SW480 (cell line): ENCODE results near the gene SLC2A4RG.
"Not testable (repeated sequence)": the region's sequence is repeated elsewhere in the genome, so short reads cannot be mapped to it uniquely, and the experiment has no call there.

Source experiments
- DNase-seq: peaks from one replicate; pipeline ENCODE4 v3.0.0-alpha.2; 2016; ENCODE audit warnings: low spot score

SLC2A4RG gene

DNA sequence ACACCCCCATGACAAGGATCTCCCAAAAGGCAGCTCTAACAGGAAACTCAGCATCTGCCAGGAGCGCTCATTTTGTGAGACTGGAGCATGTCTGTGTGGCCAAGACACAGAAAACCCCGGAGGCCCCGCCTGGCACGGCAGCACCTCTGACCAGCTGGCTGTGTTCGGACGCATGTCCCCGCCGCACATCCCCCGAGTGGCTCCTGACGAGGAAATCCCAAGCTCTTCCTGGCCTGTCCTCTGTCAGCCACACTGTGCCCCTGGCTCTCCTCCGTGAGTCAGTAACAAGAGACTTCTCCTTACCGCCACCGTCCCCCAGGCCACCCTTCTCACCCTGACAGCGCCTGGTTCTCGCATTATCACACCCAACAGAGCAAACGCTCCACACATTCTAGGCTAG, 14.4 kb downstream of the SLC2A4RG start:
- no peak for DNase-seq

DNA sequence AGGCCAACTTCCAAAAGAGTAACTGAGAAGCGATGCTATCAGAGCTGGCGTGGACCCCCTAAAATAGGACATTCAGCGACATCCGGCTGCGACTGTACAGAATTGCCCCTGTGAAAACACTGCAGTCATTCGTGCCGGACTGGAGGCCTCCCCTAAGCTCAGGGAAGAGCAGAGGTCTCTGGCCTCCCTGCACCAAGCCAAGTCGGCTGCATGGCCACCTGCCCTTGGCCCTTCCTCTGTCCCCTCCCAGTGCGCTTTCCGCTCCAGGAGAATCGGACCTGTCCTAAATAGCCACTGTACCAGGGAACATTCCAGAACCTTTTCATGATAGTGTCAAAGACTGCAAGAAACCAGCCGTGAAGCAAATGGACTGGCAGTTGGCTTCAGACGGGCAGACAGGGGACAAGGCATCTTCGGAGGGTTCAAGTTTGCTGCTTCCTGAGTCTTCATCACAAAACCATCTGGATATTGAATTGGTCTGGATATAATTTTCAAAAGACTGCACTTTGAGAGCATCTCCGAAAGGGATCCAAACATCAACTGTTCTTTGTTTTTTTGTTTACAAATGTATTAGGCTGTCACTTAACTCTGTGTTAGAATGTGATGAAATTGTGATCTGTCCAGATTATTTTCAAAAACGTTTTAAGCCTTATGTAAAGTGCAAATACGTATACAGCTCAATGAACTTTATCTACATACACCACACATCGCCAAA, 16.5 kb downstream of the SLC2A4RG start:
- DNase-seq = no peak

DNA sequence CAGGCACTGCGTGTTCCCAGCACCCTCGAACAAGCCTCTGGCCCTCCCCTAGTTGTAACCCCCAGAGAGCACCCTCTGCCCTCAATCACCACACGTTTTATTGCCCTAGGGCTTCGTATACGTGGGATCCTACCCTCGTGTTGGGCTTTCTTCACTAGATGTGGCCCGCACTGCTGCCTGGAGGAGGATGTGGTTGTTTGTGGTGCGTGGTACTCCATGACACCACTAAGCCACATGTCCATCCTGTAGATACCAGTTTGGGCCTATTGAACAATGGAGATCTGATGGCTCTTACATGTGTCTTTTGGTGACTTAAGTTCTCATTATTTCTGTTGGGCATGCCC, 17.0 kb downstream of the SLC2A4RG start:
- DNase-seq = no peak

DNA sequence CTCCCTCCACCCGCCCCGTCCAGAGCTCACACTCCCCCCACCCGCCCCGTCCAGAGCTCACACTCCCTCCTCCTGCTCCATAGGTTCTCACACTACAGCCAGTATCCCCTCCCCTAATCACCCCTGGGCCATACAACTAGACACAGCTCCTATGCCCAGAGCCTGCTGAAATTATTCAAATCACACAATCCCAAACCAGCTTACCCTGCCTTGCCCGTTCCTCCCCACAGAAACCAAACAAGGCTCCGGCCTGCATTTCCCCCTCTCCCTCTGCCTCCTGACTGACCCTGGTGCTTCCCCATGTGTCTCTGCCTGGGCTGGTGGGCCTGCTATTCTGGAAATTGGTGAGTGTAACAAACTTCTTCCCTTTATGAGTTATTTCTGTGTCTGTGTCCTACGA, 18.6 kb downstream of the SLC2A4RG start:
- DNase-seq = no peak

DNA sequence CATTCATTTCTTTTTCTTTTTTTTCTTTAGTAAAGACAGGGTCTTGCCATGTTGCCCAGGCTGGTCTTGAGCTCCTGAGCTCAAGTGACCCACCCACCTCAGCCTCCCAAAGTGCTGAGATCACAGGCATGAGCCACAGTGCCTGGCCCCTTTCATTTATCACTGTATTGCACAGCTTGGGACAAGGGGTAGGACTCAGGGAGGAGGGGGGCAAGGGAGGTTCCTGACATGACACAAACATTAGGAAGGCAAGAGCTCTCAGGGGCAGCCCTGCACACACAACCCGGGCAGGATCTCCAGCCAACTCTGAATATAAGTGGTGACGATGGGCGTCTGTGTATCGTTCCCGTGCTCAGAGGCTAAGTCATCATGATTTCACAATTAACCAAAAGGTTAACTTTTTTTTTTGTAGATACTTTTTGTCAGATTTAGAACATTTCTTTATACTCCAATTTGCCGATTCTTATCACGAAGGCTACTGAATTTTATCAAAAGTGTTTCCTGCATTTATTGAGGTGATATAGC, 19.9 kb downstream of the SLC2A4RG start:
- no peak for DNase-seq

DNA sequence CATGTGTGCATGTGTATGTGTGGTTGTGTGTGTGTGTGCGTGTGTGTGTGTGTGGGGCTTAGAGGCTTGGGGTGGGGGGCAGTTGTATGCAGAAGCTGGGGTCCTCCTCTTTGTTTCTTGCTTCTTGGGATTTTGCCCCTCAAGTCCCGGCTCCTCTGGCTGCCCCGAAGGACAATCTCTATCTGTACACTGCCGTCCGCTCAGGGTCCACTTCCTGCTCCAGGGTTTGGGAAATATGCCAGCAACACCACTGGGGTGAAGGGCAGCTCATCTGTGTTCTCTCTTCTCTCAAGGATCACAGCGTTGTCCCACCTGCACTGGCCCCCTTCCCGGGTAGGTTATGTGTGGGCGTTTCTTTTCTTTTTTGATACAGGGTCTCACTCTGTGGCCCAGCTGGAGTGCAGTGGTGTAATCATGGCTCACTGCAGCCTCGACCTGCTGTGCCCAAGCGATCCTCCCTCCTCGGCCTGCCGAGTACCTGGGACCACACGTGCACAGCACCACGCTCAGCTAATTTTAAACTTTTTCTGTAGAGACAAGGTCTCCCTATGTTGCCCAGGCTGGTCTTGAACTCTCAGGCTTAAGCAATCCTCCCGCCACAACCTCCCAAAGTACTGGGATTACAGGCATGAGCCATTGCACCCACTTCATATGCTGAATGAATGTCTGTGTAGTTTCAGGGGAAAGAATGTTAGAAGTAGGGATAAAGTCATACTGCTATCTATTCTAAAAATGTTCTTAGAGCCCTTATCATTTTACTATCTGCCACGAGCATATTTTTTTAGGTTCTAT, 25.7 kb downstream of the SLC2A4RG start:
- no peak for DNase-seq

DNA sequence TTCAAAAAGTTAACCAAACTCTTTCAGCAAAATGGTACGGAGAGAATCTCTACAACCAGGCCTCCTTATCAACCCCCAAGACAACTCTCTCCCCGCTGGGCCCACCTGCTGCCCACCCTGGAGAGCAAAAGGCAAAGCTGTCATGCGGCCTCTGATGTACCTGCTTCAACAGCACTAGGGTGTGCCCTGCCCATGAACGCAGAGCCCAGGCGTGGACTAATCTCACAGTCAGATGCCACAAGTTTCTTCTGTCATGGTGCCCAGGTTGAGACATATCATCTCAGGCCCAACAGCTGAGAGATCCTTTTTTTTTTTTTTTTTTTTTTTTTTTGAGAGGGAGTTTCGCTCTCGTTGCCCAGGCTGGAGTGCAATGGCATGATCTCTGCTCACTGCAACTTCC, 26.3 kb downstream of the SLC2A4RG start:
- DNase-seq = no peak

DNA sequence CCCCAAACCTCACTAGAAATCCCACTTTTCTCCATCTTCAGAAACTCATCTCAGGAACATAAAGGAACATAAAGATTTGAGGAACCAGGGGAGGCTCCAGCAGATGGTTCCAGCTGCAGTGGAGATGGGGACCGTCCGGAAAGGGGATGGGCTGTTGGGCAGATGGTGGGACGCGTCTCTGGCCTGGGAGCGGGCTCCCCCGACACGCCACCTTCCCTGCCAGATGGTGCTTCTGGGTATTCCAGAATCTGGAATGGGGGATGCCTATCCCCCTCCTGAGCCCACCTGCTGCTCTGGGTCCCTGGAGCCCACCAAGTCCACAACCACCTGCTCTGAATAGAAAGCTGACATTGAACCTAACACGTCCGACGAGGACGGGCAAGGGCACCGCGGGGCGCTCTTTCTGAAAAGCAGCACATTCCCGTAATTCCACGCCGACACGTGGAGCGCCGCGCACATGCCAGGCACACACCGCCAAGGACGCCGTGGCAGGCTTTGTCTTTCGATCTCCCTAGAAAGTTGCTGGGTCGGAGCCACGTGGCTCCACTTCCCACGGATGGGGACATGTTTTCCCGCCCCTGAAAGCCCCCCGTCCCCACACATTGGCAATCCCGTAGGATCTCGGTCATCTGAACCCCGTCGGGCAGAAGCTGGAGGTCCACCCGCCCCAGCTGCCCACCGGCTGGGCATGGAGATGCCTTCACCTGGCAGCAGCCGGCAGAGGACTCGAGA, 27.3 kb downstream of the SLC2A4RG start:
- DNase-seq = no peak

DNA sequence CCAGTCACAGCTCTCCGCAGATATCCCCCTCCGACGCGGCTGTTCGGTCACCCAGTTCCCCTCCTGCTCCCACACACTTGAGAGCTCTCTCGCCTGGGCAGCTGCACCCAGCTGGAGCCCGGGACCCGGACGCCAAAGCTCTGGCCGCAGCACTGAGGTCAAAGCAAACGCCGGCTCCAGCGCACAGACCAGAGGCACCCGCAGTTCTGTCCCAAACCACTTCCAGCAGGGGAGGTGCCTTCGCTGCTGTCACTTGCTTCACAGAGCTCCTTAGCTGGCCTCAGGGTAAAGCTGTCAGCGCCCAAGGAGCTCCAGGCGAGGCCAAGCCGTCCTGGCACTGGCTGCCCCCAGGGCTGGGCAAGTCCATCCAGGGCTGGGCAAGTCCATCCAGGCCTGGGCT, 27.9 kb downstream of the SLC2A4RG start:
- no peak for DNase-seq

DNA sequence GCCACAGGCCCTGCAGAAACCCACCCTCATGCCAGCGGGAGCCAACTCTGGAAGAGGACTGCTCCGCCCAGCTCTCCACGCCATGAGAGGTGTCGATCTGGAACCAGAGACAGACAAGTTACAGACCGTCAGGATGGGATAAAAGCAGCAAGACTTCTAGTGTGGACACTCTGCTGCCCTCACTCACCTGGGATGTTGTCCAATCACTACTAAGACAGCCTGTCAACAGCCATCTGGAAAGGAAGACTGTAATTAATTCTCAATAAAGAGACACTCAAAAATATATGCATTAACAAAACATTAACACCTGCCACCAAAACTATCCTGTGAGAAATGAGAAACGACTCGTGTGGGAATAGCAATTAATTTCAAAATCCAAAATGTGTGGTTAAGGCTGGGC, 28.3 kb downstream of the SLC2A4RG start:
- no peak for DNase-seq

DNA sequence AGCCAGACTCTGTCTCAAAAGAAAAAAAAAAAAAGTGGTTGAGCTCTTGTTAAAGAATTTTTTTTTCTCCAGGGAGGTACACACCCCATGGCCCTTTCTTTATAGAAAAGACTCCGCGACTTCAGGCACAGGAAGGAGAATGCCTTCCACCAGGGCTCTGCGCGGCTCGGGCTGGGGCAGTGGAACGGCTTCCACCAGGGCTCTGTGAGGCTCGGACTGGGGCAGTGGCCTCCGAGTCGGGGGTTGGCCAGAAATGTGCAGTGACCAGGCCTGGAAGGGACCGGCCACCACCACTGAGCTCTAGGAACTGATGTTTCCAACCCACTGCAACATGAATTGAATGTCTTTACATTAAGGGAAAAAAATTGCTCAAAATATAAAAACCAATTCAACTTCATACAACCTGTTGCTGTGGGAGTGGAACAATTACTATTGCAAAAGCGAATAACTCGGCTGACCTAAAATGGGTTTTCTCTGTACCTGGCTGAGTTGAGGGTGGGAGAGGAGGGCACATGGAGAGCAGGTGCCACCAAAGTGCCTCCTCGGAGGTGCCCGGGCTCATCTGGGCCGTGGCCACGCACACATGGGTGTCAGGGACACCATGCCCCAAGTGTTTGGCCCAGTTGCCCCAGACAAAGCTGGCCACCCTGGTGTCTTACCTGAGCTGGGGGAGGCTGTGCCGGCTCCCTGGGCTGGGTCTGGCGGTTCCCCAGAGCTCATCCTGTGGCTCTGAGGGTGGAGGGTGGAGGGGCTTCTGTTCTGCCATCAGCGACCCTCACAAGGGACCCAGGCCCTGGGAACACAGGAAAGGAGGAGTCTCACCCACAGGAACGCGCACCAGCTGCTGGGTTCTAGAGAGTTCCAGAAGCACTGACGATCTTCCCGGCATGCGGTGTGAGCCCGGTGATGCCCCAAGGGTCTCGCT, 29.3 kb downstream of the SLC2A4RG start:
- no peak for DNase-seq

DNA sequence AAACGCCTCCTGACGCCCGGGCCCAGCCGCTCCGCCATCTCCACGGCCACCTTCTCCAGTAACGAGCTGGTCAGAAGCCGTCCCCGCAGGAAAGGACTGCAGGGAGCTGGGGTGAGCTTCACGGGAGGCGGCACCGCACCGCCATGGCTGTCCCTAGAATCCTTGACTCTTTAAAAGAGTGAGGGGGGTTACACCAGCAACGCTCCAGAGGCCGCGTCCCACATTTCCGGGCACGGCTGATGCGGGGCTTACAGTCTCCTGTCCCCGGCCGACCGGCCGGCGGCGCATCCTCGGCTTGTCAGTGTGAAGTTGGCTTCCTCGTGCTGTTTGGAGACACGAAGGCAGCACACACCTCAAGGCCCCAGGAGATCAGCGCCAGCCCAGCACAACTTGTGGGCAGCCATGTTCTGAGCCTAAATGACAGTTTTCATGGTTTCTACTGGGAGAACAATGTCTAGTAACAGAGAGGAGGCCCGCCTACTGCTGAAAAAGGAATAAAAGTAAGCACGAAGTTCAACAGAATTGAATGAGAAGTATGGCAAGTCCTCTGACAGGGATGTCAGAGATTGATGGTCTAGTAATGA, 30.4 kb downstream of the SLC2A4RG start:
- DNase-seq = no peak

DNA sequence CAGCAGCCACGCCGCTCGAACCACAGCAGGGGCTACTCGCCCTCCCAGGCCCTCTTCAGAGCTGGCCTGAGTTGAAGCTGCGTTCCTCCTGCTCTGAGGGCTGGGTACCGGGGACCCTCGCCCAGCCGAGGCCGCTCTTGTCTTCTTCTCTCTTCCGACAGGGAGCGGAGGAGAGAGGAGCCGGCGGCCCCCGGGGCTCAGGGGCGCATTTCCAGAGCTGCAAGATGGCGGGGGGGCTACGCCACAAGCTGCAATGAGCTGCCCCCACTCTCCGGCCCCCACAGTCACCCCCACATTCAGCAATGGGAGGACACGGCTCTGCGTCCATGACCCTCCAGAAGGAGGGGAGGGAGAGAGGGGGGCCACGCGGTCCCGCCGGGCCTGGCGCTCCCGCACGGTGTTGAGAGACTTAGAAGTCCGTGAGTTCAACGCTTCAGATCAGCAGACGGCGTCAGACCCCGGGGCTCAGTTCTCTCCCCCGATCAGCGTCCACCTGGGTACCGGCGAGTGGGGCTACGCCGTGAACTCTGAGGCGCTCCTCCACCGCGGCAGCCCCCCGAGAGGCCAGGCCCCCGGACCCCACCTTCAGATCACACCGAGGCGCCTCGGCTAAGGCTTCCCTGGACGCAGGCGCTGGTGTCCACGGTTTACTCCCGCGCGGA, 31.6 kb downstream of the SLC2A4RG start:
- no peak for DNase-seq

DNA sequence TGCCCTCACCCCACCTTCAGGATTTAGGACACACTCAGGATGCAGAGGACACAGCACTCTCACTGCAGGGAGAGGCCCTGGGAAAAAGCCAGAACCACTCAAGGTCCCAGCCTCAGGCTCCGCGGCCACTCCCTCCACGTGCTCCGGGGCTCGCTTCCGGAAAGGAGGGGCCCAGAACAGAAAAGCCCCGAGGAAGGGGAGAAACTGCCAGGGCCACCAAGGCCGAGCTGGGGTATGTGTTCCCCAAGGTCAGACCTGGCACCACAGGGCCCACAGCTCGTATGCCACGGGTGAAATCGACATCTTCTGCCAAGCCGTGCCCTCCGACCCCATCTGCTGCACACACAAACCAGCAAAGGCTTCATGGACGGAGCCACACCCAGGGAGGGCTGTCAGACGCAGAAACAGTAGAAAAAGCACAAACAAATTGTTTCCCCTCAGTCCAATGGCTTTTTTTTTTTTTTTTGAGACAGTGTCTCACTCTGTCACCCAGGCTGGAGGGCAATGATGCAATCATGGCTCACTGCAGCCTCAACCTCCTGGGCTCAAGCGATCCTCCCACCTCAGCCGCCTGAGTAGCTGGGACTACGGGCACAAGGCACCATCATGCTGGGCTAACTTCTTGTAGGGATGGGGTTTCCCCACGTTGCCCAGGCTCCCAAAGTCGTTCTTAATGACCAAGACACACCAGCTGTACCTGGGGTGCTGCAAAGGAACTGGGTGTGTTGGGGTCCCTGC, 33.4 kb downstream of the SLC2A4RG start:
- no peak for DNase-seq

DNA sequence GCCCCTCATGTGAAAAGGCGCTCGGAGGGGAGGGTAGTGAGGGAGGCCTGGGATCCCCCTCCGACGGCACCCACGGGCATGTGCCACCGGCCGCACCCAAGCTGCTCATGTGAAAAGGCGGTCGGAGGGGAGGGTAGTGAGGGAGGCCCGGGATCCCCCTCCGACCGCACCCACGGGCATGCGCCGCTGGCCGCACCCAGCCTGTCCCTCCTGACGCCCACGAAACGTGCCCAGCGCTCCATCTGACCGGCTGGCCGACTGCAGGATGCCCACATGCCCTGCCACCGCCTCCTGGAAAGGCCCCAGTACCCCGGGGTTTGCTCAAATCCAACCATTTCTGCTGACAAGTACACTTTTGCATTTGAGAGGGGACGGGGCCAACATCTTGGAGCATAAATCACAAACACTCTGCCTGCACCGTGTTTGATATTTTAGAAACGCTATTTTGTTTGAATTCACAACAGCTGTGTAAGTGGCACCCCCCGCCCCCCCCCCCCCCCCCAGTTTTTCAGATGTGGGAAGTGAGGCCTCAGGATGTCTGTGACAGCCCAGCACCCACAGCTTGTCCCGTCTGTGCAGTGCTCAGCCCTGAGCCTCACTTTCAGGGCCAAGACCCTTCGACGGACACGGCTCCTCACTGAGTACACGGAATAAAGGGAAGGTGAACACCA, 34.1 kb downstream of the SLC2A4RG start:
- no peak for DNase-seq

DNA sequence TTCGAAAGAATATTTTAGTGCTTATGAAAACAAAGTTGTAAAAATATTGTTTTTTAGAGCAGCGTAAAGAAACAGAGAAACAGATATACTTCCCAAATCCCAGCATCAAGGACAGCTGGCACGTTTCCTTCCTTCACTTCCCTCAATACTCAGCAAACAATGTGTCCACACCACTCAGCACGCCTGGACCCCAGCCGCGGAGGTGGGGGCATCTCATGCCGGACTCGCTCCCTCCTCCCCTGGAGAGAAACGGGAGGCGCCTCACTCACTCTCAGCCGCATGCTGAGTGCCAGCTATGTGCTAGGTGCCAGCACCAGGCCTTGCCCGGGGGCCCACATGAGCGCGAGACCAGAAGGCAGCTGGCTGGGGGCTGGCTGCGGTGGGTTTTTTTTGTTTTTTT, 34.7 kb downstream of the SLC2A4RG start:
- DNase-seq = no peak

DNA sequence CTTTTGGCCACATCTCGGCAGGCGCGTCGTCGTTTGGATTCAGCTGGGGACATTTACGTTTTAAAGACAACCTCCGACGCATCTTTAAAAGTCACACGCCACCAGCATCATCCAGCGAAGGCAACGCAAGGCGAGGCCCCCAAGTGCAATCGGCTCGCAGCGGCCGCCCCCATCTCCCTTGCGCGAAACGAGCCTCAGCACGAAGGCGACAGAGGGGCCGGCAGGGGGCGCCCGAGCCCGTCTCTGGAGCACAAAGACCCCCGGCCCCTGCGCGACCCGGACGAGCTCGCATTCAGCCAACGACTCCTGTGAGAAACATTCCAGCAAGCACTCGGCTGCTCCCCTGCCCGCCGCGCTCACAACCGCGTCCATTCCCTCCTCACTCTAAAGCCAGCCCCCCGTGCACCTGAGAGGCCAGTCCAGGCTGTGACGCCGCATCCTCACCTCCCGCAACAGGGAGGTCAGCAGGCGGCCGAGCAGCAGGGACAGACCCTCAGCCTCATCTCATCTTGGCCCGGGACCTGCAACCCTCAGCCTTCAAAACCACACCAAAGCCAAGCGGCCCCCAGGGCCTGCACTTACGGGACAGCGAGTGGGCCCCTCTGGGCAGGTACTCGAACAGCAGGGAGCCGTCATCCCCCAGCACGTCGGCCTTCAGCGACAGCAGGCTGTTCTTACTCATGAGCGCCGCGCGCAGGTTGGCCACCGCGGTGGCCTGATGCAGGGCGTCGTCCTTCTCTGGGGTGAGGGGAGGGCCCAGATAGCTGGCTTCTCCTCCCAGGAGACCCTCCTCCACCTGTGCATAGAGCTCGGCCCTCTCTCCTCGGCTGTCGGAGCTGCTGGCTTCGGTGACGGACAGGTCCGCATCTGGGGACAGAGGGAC, 35.8 kb downstream of the SLC2A4RG start:
- DNase-seq = no peak

DNA sequence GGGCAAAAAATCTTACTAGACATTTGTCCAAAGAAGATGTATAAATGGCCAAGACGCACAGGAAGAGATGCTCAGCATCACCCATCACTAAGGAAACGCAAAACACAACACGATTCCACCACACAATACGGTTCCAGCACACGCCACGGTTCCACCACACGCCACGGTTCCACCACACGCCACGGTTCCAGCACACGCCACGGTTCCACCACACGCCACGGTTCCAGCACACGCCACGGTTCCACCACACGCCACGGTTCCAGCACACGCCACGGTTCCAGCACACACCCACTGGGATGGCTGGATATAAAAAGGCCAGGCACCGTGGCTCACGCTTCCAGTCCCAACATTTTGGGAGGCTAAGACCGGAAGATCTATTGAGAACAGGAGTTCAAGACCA, 37.3 kb downstream of the SLC2A4RG start:
- not testable (repeated sequence) for DNase-seq

DNA sequence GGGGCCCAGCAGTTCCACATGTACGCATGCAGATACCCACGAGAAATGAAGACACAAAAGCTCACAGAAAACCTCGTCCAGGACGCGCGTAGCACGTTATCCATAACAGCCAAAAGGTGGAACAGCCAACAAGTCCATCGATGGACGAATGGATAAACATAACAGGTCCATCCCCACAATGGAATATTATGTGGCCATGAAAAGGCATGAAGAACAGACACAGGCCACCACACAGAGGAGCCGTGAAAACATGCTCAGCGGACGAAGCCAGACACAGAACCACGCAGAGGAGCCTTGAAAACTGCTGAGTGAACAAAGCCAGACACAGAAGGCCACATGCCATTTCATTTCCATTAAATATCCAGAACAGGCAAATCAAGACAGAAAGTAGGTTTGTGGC, 38.0 kb downstream of the SLC2A4RG start:
- no peak for DNase-seq
